Activated T-cell treated with anti-CD3 and anti-CD28 coated beads for 24 hours (primary cell): ENCODE data around the gene CCDC34.
"Not testable (repeated sequence)": the region's sequence is repeated elsewhere in the genome, so short reads cannot be mapped to it uniquely, and the experiment has no call there.

Source experiments
- DNase-seq: peaks from one replicate; pipeline ENCODE4 v3.0.0-alpha.2; 2020; ENCODE audit warnings: low read depth

The CCDC34 gene

DNA sequence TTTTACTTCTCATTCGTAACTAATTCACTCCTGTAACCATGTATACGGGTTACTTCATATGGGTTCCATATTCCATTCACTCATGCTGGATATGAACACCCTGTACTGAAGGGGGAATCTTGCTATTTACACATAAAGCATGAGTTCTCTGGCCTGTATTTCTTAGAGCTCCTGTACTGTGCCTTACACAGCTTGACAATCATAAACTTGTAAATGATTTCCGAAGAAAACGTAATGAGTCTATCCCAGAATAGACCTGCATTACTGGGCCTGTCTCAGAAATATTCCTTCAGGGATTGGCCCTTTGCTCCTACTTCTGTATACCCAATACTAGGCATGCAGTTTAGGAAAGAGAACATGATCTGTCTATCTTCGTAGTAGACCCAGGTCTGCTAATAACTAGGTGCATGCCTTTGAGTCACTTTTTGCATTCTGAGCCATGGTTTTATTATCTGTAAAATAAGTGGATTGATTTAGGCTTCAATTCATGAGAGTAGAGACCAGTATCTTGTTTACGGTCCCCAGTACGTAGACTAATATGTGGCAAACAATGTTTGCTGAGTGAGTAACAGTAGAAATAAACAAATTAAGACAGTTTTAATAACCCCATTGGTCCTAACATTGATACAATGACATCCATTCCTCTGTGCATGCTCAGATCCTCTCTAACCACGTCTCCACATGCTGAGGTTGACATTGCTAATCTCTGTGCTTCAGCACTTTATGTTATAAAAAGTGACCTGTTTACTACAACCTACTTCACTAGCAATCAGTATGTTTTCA is 1.2 kb downstream of the CCDC34 start:
- no peak for DNase-seq

GRCh38 chr11:27358296-27358695 is 4.7 kb downstream of the CCDC34 start:
- no peak for DNase-seq

DNA sequence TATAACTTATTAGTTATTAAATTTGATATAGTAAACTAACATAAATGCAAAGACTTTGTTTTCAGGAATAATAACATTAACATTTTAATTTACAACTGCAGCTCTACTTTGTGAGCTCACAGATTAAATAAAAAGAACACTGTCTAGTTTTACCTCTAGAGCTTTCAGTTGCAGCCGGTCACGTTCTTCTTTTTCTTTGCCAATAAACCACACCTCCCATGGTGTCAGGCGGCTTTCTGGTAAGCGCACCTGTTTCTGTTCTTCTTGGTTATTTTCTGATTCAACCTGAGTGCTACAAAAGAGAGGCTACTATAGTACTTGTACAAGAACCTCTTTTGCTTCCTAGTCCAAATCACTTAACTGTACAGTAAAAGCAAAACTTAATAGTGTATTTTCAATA is 5.8 kb downstream of the CCDC34 start:
- DNase-seq = no peak

- DNase-seq = no peak
These were observed 6.3 kb downstream of the CCDC34 start for GRCh38 chr11:27356624-27357222.

GRCh38 chr11:27355575-27356104 is 7.4 kb downstream of the CCDC34 start:
- DNase-seq = no peak

GRCh38 chr11:27354359-27354965 is 8.6 kb downstream of the CCDC34 start:
- DNase-seq = no peak

DNA sequence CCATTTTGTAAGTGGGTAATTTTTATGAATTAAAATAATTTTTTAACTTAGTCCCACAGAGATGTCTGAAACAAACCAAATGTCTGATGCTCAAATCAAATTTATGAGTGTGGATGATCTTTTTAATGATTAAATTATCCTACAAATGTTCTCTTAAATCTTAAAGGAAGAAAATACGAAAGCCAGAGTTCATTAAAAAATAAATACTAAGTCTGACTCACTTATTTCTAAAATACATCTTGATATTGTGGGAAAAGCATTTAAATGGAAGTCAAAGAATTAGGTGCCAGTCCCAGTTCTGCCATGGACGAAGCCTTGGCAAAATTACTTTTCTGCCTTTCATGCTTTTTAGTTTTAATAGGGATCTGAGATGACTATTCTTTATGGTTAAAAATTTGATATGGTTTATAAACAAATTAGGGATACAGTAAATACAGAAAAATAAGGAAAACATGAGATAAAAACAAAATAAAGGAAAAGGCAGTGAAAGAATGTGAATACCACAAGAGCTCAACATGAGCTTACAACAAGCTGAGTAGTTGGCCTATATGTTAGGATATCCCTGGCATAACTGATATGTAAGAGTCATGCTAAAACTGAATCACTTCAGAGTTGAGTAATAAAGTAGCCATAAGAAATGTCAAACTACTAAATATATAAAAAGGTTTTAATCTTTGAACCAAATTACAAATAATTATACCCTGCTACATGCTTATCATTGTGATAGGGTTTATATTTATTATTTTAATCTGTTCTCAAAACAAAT is 9.2 kb downstream of the CCDC34 start:
- DNase-seq = no peak

DNA sequence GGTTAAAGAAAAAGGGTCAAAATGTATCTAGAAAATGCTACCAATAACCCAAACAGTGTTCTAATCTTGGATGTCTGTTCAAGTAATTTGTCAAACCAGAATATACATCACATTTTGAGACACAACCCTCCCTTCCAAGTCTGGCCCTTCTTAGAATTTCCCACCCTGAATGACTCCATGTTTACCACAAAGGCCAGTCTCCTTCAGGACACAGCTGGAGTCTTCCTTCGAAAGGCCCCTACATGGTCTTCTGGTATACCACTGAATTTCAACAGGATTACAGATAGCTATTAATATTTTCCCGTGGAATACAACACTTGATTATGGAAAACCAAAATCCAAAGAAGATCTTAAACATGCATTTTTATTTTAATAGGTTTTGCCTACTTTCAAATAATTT is 10.2 kb downstream of the CCDC34 start:
- DNase-seq = no peak

- no peak for DNase-seq
These were observed 12.5 kb downstream of the CCDC34 start for GRCh38 chr11:27350511-27350910.

DNA sequence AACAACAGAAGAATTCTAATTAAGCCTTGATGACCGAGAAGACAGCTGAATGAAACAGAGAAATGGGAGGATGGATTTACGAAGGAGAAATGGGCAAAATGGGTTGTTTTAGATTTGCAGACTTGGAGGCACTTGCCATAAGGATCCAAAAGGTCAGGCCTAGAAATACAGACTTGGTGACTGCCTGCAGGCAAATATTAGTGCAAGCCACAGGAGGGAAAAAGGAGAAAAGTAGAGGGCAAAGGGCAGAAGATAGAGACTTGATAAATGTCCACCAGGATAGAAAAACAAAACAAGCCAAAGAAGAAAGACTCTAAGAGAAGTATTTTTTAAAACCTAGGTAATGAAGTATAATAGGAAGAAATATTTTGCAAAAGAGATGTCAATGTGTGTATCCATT is 13.1 kb downstream of the CCDC34 start:
- no peak for DNase-seq

DNA sequence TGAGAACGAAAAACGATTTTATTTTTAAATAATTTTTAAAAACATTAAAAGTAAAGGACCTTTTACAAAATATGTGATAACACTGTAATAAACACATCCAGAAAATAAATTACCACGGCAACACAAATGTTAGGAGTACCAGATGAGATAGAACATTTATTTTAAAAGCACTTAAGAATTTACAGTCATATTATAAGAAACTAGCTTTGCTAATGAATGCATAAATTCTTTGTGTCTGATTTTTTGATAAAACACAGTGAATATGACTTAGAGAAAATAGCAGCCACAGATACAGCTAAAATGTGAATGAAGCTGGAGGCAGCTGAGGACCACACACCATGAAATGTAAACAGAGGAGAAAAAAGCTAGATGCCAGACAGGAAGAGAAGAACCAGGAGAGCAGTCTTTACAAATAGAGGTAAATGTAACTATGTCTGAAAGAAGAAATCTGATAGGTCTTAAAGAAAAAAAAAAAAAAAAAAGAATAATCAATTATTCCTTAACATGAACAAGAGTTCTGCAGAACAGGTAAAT is 14.6 kb downstream of the CCDC34 start:
- DNase-seq = no peak

GRCh38 chr11:27347359-27348339 is 15.4 kb downstream of the CCDC34 start:
- DNase-seq = no peak

DNA sequence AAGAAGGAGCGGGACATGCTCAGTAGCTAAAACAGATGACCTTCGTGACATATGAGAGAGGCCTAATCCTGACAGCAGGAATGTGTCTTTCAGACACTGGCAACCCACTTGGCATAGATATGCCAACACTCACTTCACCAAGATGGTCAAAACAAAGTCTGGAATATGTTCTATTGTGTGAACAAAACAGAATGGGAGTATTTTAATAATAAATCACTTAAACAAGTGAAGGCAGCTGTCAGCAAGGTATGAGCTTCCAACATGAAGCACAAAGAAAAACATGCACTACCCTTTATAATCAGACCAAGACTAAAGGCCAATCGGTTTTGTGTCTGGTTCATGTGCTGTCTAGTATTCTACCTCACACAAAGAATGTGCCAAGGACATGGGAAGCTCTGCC is 23.1 kb downstream of the CCDC34 start:
- no peak for DNase-seq

DNA sequence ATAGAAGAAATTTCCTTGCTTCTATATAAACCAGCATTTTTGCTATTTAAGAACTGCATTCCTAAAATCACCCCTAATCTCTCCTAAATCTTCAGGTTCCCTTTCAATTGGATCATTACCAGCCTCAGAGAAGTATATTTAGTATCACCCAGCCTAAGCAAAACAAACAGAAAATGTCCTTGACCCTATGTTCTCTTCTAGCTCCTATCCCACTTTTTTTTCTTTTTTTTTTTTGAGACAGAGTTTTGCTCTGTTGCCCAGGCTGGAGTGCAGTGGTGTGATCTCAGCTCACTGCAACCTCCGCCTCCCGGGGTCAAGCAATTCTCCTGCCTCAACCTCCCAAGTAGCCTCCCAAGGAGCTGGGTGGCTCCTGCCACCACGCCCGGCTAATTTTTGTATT is 28.3 kb downstream of the CCDC34 start:
- DNase-seq = not testable (repeated sequence)

GRCh38 chr11:27331981-27332380 is 31.0 kb downstream of the CCDC34 start:
- DNase-seq = no peak

- no peak for DNase-seq
These were observed 32.3 kb downstream of the CCDC34 start for GRCh38 chr11:27330633-27331270.

GRCh38 chr11:27329867-27330632 is 33.0 kb downstream of the CCDC34 start:
- no peak for DNase-seq

GRCh38 chr11:27328614-27329013 is 34.4 kb downstream of the CCDC34 start:
- no peak for DNase-seq

DNA sequence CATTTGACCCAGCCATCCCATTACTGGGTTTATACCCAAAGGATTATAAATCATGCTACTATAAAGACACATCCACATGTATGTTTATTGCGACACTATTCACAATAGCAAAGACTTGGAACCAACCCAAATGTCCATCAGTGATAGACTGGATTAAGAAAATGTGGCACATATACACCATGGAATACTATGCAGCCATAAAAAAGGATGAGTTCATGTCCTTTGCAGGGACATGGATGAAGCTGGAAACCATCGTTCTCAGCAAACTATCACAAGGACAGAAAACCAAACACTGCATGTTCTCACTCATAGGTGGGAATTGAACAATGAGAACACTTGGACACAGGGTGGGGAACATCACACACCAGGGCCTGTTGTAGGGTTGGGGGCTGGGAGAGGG is 36.0 kb downstream of the CCDC34 start:
- not testable (repeated sequence) for DNase-seq

DNA sequence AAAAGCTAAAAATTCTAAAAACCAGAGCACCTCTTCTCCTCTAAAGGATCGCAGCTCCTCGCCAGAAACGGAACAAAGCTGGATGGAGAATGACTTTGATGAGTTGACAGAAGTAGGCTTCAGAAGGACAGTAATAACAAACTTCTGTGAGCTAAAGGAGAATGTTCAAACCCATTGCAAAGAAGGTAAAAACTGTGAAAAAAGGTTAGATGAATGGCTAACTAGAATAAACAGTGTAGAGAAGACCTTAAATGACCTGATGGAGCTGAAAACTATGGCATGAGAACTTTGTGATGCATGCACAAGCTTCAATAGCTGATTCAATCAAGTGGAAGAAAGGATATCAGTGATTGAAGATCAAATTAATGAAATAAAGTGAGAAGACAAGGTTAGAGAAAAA is 40.8 kb downstream of the CCDC34 start:
- not testable (repeated sequence) for DNase-seq
